HepG2 (cell line): ENCODE results near the gene OGA. TPM values are rescaled to one million over a fixed set of nuclear protein-coding genes. Genes with fewer than 3 reads are reported as not detected.

ENCODE experiments used
- ATF3 ChIP-seq: sonication (generic); formaldehyde crosslinking; IDR thresholded peaks from 2 replicates; pipeline ENCODE4 v1.4.0; 2020; ENCODE audit warnings: missing genetic modification reagents
- E2F5 ChIP-seq: sonication (generic); formaldehyde crosslinking; conservative IDR thresholded peaks from 2 replicates; pipeline ENCODE4 v1.4.0; 2020; ENCODE audit warnings: missing genetic modification reagents
- FOSL2 ChIP-seq: sonication (generic); formaldehyde crosslinking; IDR thresholded peaks from 2 replicates; pipeline ENCODE4 v1.4.0; 2020; ENCODE audit warnings: missing genetic modification reagents
- IRF2 ChIP-seq: IDR thresholded peaks from 2 replicates; pipeline ENCODE4 v1.6.1; 2018; ENCODE audit warnings: missing genetic modification reagents, missing compliant biosample characterization
- PRDM15 ChIP-seq: sonication (generic); formaldehyde crosslinking; IDR thresholded peaks from 2 replicates; pipeline ENCODE4 v1.4.0; 2020; ENCODE audit warnings: missing genetic modification reagents
- SRSF1 ChIP-seq: fragments of 200-400 bp; formaldehyde crosslinking; optimal IDR thresholded peaks from 2 replicates; pipeline ENCODE3; 2017; ENCODE audit warnings: mild to moderate bottlenecking, low read depth, low read length, moderate library complexity
- SUZ12 ChIP-seq: fragments of 150-350 bp; IDR thresholded peaks from 2 replicates; pipeline ENCODE4 v1.6.1; 2014; ENCODE audit warnings: low read depth, low read length
- ZBTB40 ChIP-seq, 2 experiments: fragments of 450-650 bp in 1 of 2; sonication (generic) in 1 of 2; formaldehyde crosslinking in 1 of 2; IDR thresholded peaks; 2 replicates each; pipeline versions ENCODE4 v1.6.1 to v1.8.0; 2016 to 2022; ENCODE audit warnings: antibody characterized with exemption in 1 of 2, mild to moderate bottlenecking in 1 of 2, missing genetic modification reagents in 1 of 2
- ZFAT ChIP-seq: sonication (generic); formaldehyde crosslinking; conservative IDR thresholded peaks from 2 replicates; pipeline ENCODE4 v1.8.1; 2023; ENCODE audit warnings: missing genetic modification reagents, inconsistent platforms
- ZGPAT ChIP-seq: IDR thresholded peaks from 2 replicates; pipeline ENCODE4 v1.6.1; 2016; ENCODE audit warnings: mild to moderate bottlenecking
- ZNF230 ChIP-seq: sonication (generic); formaldehyde crosslinking; IDR thresholded peaks from 2 replicates; pipeline ENCODE4 v1.4.0; 2020; ENCODE audit warnings: mild to moderate bottlenecking, missing genetic modification reagents
- ZNF709 ChIP-seq: sonication (generic); formaldehyde crosslinking; IDR thresholded peaks from 2 replicates; pipeline ENCODE4 v1.5.0; 2020; ENCODE audit warnings: mild to moderate bottlenecking, missing genetic modification reagents
- polyA plus RNA-seq, 8 experiments: library from polyadenylated mRNA; depleted of rRNA in 3 of 8; stranded (reverse) in 7 of 8; unstranded in 1 of 8; fragments of >200 nt; fragmentation: Illumina TruSeq in 4 of 8; extraction: Trizol in 4 of 8; gene quantifications; 2 replicates each; pipeline versions ENCODE4 v1.2.1 to v1.2.3, GENCODE V29; 2011 to 2016; ENCODE audit warnings: low read depth in 4 of 8, missing spikeins in 1 of 8, mixed read lengths in 1 of 8; ENCODE audit not compliant: insufficient read depth in 1 of 8
- total RNA-seq, 5 experiments: library from RNA; depleted of rRNA; stranded (reverse); fragments of >200 nt; fragmentation: Illumina TruSeq; extraction: Trizol; gene quantifications; 2 replicates each; pipeline ENCODE4 v1.2.3, GENCODE V29; 2016; ENCODE audit warnings: low read depth in 1 of 5

Gene OGA
- total and polyA plus RNA-seq, 2 of the 13 experiments (the other 11 are each of a cell fraction or from before 2014, with no cell fraction given): 33.2 to 39.8 TPM

- TF ChIP-seq SRSF1: no peak
- no peak for TF ChIP-seq PRDM15
- TF ChIP-seq ATF3 (CRISPR knock-in tag): 0 out of 2 replicates have a peak, but pooled peaks have one; percentile 22
- TF ChIP-seq ZNF709: no peak
- no peak for TF ChIP-seq IRF2
- no peak for TF ChIP-seq FOSL2 (CRISPR knock-in tag)
- no peak for TF ChIP-seq ZFAT (CRISPR knock-in tag)
- no peak for TF ChIP-seq ZBTB40 (IDR thresholded peaks at IDR 0.05)
- TF ChIP-seq ZBTB40 (CRISPR knock-in tag; IDR thresholded peaks at IDR 0.05): no peak
- TF ChIP-seq E2F5 (CRISPR knock-in tag): no peak
- TF ChIP-seq ZGPAT (CRISPR knock-in tag): no peak
- no peak for TF ChIP-seq ZNF230 (CRISPR knock-in tag)
- no peak for TF ChIP-seq SUZ12
Measured at GRCh38 chr10:101840741-101841453, 22.7 kb upstream of the OGA start (continued).
